IMR-90 (cell line): ENCODE measurements around the gene OR2AJ1. TPM values are rescaled to one million over a fixed set of nuclear protein-coding genes. Genes with fewer than 3 reads are reported as not detected.
A peak's percentile ranks its signal among the peaks of the same experiment; 100 is the strongest.

Experiments used
- ATAC-seq: fragments of 200-7000 bp; cut with Tn5 transposase; 2 replicates; pipeline ENCODE4 v1.9.1; 2020; ENCODE audit warnings: low read depth, mild to moderate bottlenecking, moderate library complexity
- BruUV-seq: library from RNA; stranded (reverse); fragments of 400-500 nt; replicated peaks from 2 replicates; lab custom pipeline; 2021; lab: Mats Ljungman, UMichigan
- CTCF ChIA-PET: fragments of 300-600 bp; formaldehyde crosslinking; extraction: SDS; loops from one replicate; lab custom pipeline; 2021; ENCODE audit warnings: antibody characterized with exemption; lab: Yijun Ruan, JAX
- POLR2A ChIA-PET: fragments of 300-600 bp; sonication (Branson Sonifier 250); formaldehyde crosslinking; loops from one replicate; lab custom pipeline; 2022; ENCODE audit warnings: antibody characterized with exemption; ENCODE audit not compliant: unreplicated experiment; lab: Charles Lee
- DNase-seq: peaks from one replicate; pipeline ENCODE4 v3.0.0; 2013
- H2AFZ ChIP-seq: replicated peaks from 2 replicates; pipeline ENCODE3; 2013; ENCODE audit warnings: low read length, mild to moderate bottlenecking; ENCODE audit not compliant: poor library complexity
- H2AK5ac ChIP-seq: 2 replicates; pipeline ENCODE4 v1.6.1; 2013; ENCODE audit warnings: low read depth, low read length, inconsistent platforms
- H2AK9ac ChIP-seq: replicated peaks from 2 replicates; pipeline ENCODE3; 2013; ENCODE audit warnings: mild to moderate bottlenecking, low read depth, low read length, moderate library complexity; ENCODE audit not compliant: poor library complexity
- H2BK120ac ChIP-seq: 2 replicates; pipeline ENCODE4 v1.6.1; 2013; ENCODE audit warnings: low read depth, low read length, inconsistent platforms
- H2BK15ac ChIP-seq: 3 replicates; pipeline ENCODE4 v1.6.1; 2013; ENCODE audit warnings: low read depth, low read length, inconsistent platforms
- H2BK20ac ChIP-seq: 2 replicates; pipeline ENCODE4 v1.6.1; 2013; ENCODE audit warnings: low read depth, mild to moderate bottlenecking, inconsistent platforms, low read length, moderate library complexity
- H2BK5ac ChIP-seq: 2 replicates; pipeline ENCODE4 v1.6.1; 2013; ENCODE audit warnings: mild to moderate bottlenecking, low read depth, low read length, inconsistent platforms; ENCODE audit not compliant: poor library complexity, severe bottlenecking
- H3K14ac ChIP-seq: replicated peaks from 2 replicates; pipeline ENCODE4 v1.6.1; 2013; ENCODE audit warnings: low read depth, low read length, inconsistent platforms
- H3K18ac ChIP-seq: 2 replicates; pipeline ENCODE4 v1.6.1; 2013; ENCODE audit warnings: low read depth, low read length, control low read depth
- H3K23ac ChIP-seq: 2 replicates; pipeline ENCODE4 v1.6.1; 2013; ENCODE audit warnings: low read depth, low read length, inconsistent platforms
- H3K27ac ChIP-seq: 2 replicates; pipeline ENCODE4 v1.5.1; 2013; ENCODE audit warnings: mild to moderate bottlenecking, control low read depth, low read length; ENCODE audit not compliant: insufficient read depth
- H3K27me3 ChIP-seq: 2 replicates; pipeline ENCODE4 v1.6.1; 2013; ENCODE audit warnings: low read length; ENCODE audit not compliant: control insufficient read depth, insufficient read depth
- H3K36me3 ChIP-seq: 2 replicates; pipeline ENCODE4 v1.6.1; 2013; ENCODE audit warnings: low read length, mixed read lengths; ENCODE audit not compliant: control insufficient read depth, insufficient read depth
- H3K4ac ChIP-seq: 2 replicates; pipeline ENCODE4 v1.6.1; 2013; ENCODE audit warnings: low read depth, low read length, inconsistent platforms
- H3K4me1 ChIP-seq: 2 replicates; pipeline ENCODE4 v1.6.1; 2013; ENCODE audit warnings: low read length, mixed read lengths; ENCODE audit not compliant: control insufficient read depth, insufficient read depth
- H3K4me2 ChIP-seq: 2 replicates; pipeline ENCODE4 v1.6.1; 2013; ENCODE audit warnings: low read depth, mild to moderate bottlenecking, control low read depth, low read length, moderate library complexity
- H3K4me3 ChIP-seq: 2 replicates; pipeline ENCODE4 v1.5.1; 2013; ENCODE audit warnings: low read depth, mild to moderate bottlenecking, control low read depth, low read length, moderate library complexity; ENCODE audit not compliant: insufficient read depth
- H3K56ac ChIP-seq: 2 replicates; pipeline ENCODE4 v1.6.1; 2013; ENCODE audit warnings: low read length, inconsistent platforms; ENCODE audit not compliant: insufficient read depth; ENCODE audit errors: extremely low read depth
- H3K79me1 ChIP-seq, 2 experiments: 2 replicates each; pipeline ENCODE4 v1.6.1; 2013; ENCODE audit warnings: low read length in 2 of 2, inconsistent platforms in 1 of 2, low read depth in 1 of 2
- H3K9ac ChIP-seq: 2 replicates; pipeline ENCODE4 v1.6.1; 2013; ENCODE audit warnings: low read depth, low read length, control low read depth
- H3K9me1 ChIP-seq: 2 replicates; pipeline ENCODE4 v1.6.1; 2013; ENCODE audit warnings: low read length, inconsistent platforms; ENCODE audit not compliant: insufficient read depth
- H3K9me3 ChIP-seq: 2 replicates; pipeline ENCODE4 v1.6.1; 2013; ENCODE audit warnings: low read length; ENCODE audit not compliant: control insufficient read depth, insufficient read depth
- H4K20me1 ChIP-seq: 2 replicates; pipeline ENCODE4 v1.6.1; 2013; ENCODE audit warnings: low read length, inconsistent platforms; ENCODE audit not compliant: insufficient read depth
- H4K5ac ChIP-seq: 2 replicates; pipeline ENCODE4 v1.6.1; 2013; ENCODE audit warnings: mild to moderate bottlenecking, low read depth, low read length, control low read depth
- H4K8ac ChIP-seq, 2 experiments: 2 replicates each; pipeline ENCODE4 v1.6.1; 2013; ENCODE audit warnings: low read depth in 2 of 2, low read length in 2 of 2, control low read depth in 1 of 2, inconsistent platforms in 1 of 2
- H4K91ac ChIP-seq: 2 replicates; pipeline ENCODE4 v1.6.1; 2013; ENCODE audit warnings: low read depth, low read length, inconsistent platforms; ENCODE audit not compliant: insufficient read depth
- CEBPB ChIP-seq: IDR thresholded peaks from 2 replicates; pipeline ENCODE4 v1.6.1; 2012; ENCODE audit warnings: low read depth, low read length, improper control_type of control experiment
- WGBS, 2 experiments: methylation state at CpG; one replicate each; pipeline versions ENCODE4 v1.1.5 to v1.1.7; 2013; ENCODE audit warnings: missing lambda C conversion rate in 2 of 2; ENCODE audit not compliant: insufficient read length in 1 of 2; ENCODE audit errors: extremely low coverage in 2 of 2; 5-methylcytosine and 5-hydroxymethylcytosine counted together
- dilution Hi-C: fragments of 300-500 bp; cut with HindIII; formaldehyde crosslinking; loops from one replicate; pipeline ENCODE4 v1.14.3; 2018; ENCODE audit warnings: low sequenced_read_pairs; ENCODE audit not compliant: unreplicated experiment
- in situ Hi-C: fragments of 300-500 bp; cut with MboI; formaldehyde crosslinking; loops from 3 replicates; pipeline ENCODE4 v1.14.3; 2019; ENCODE audit warnings: low sequenced_read_pairs, inconsistent platforms, mixed read lengths
- intact Hi-C: fragments of 100-400 bp; cut with micrococcal nuclease; formaldehyde crosslinking; loops from 2 replicates; pipeline ENCODE4 v1.10.0; 2022
- polyA plus RNA-seq, 3 experiments: library from polyadenylated mRNA; depleted of rRNA; stranded (reverse); fragments of >200 nt; gene quantifications; 2 replicates each; pipeline ENCODE4 v1.2.3, GENCODE V29; 2012; ENCODE audit warnings: low replicate concordance in 1 of 3
- total RNA-seq: library from RNA; depleted of rRNA; stranded (reverse); fragments of >200 nt; gene quantifications from 2 replicates; pipeline ENCODE4 v1.2.3, GENCODE V29; 2012
- TF ChIP-seq, protein P1 (sequence below): conservative IDR thresholded peaks from 2 replicates; pipeline ENCODE4 v1.5.1; 2012; ENCODE audit warnings: mild to moderate bottlenecking, low read depth, low read length, improper control_type of control experiment

The OR2AJ1 gene
- total and polyA plus RNA-seq, 2 of the 4 experiments (the other 2 are of a cell fraction), result not detected

DNA sequence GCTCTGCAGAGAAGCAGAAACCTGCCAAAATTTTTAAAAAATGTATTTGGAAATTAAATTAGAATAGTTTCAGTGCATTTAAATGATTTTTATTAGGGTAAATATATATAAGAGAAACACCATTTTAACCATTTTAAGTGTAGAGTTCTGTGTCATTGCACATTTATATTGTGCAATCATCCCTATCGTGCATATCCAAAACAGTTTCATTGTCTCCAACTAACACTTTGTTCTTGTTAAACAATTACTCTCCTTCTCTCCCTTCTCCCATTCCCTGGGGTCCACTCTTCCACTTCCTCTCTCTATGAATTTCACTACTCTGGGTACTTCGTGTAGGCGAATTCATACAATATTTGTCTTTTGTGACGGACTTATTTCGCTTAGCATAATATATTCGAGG, 17.9 kb downstream of the OR2AJ1 start:
- no peak overlapping the region for H4K8ac ChIP-seq
- H3K9me1 ChIP-seq, result no peaks in the 10 kb centered on the region
- DNase-seq, result no peak
- no peaks in the 10 kb centered on the region for H3K79me1 ChIP-seq
- no peaks in the 10 kb centered on the region for H3K27me3 ChIP-seq
- no peak overlapping the region for H3K4me3 ChIP-seq
- H3K18ac ChIP-seq, result no peak overlapping the region
- TF ChIP-seq, protein P1, sequence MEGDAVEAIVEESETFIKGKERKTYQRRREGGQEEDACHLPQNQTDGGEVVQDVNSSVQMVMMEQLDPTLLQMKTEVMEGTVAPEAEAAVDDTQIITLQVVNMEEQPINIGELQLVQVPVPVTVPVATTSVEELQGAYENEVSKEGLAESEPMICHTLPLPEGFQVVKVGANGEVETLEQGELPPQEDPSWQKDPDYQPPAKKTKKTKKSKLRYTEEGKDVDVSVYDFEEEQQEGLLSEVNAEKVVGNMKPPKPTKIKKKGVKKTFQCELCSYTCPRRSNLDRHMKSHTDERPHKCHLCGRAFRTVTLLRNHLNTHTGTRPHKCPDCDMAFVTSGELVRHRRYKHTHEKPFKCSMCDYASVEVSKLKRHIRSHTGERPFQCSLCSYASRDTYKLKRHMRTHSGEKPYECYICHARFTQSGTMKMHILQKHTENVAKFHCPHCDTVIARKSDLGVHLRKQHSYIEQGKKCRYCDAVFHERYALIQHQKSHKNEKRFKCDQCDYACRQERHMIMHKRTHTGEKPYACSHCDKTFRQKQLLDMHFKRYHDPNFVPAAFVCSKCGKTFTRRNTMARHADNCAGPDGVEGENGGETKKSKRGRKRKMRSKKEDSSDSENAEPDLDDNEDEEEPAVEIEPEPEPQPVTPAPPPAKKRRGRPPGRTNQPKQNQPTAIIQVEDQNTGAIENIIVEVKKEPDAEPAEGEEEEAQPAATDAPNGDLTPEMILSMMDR, result no peak
- peak; percentile 51; the same call in 1 of the 2 replicates for TF ChIP-seq CEBPB
- H3K36me3 ChIP-seq, result no peaks in the 10 kb centered on the region
- no peak overlapping the region for H2BK5ac ChIP-seq
- in situ Hi-C loops (no loop called here), intact Hi-C loops (no loop called here), dilution Hi-C loops (no loop called here)
- ChIA-PET POLR2A (no interaction called here), CTCF (no interaction called here)
- no peak overlapping the region for H2BK15ac ChIP-seq
- H3K9me3 ChIP-seq, result no peaks in the 10 kb centered on the region
- no peak overlapping the region for H2AK9ac ChIP-seq
- no peak overlapping the region for H3K56ac ChIP-seq
- H3K4me1 ChIP-seq, result no peaks in the 10 kb centered on the region
- no peak for ATAC-seq
- no peak overlapping the region for H3K9ac ChIP-seq
- H4K91ac ChIP-seq, result no peak overlapping the region
- no peak overlapping the region for H3K14ac ChIP-seq
- WGBS, 2 experiments, result 50% methylated on average over 1 of the region's 6 CpGs; no CpG with 5 or more reads in 1 of the 2 experiments
- H3K4ac ChIP-seq, result no peak overlapping the region
- no peak overlapping the region for H3K23ac ChIP-seq
- H4K20me1 ChIP-seq, result no peaks in the 10 kb centered on the region
- no peak overlapping the region for H2BK120ac ChIP-seq
- H4K5ac ChIP-seq, result no peak overlapping the region
- H2AFZ ChIP-seq, result no peak overlapping the region
- no peak overlapping the region for H2BK20ac ChIP-seq
- H2AK5ac ChIP-seq, result no peak overlapping the region
- no peak overlapping the region for H3K27ac ChIP-seq
- H3K4me2 ChIP-seq, result no peak overlapping the region
- BruUV-seq, result no TSS peak
